GM12873 (cell line): ENCODE results near the gene KIAA1671.

ENCODE experiments used
- TF ChIP-seq, protein P1 (sequence below): IDR thresholded peaks from 2 replicates; pipeline ENCODE4 v1.5.1; 2012; ENCODE audit warnings: low read depth, mild to moderate bottlenecking, moderate library complexity, low read length, control low read depth; ENCODE audit not compliant: insufficient read depth; ENCODE audit errors: missing control alignments

The KIAA1671 gene

DNA sequence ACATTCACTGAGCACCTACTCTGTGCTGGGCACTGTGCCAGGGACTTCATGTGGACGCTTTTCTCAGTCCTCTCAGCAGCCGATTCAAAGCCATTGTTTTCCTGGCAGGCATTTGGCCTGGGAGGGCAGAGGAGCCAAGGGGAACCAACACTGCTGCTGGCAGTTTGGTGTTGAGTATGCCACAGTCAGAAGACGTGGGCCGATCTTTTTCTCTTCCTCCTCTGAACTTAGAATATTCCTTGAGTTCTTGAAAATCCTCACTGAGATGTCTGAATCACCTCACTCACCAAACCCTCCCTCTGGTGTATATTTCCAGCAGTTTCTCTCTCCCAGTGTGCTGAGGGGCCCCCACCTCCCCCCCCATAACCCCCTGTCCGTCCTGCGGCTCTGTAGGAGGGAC lies 132.6 kb downstream of the KIAA1671 start:
- TF ChIP-seq, protein P1, sequence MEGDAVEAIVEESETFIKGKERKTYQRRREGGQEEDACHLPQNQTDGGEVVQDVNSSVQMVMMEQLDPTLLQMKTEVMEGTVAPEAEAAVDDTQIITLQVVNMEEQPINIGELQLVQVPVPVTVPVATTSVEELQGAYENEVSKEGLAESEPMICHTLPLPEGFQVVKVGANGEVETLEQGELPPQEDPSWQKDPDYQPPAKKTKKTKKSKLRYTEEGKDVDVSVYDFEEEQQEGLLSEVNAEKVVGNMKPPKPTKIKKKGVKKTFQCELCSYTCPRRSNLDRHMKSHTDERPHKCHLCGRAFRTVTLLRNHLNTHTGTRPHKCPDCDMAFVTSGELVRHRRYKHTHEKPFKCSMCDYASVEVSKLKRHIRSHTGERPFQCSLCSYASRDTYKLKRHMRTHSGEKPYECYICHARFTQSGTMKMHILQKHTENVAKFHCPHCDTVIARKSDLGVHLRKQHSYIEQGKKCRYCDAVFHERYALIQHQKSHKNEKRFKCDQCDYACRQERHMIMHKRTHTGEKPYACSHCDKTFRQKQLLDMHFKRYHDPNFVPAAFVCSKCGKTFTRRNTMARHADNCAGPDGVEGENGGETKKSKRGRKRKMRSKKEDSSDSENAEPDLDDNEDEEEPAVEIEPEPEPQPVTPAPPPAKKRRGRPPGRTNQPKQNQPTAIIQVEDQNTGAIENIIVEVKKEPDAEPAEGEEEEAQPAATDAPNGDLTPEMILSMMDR, result no peak

DNA sequence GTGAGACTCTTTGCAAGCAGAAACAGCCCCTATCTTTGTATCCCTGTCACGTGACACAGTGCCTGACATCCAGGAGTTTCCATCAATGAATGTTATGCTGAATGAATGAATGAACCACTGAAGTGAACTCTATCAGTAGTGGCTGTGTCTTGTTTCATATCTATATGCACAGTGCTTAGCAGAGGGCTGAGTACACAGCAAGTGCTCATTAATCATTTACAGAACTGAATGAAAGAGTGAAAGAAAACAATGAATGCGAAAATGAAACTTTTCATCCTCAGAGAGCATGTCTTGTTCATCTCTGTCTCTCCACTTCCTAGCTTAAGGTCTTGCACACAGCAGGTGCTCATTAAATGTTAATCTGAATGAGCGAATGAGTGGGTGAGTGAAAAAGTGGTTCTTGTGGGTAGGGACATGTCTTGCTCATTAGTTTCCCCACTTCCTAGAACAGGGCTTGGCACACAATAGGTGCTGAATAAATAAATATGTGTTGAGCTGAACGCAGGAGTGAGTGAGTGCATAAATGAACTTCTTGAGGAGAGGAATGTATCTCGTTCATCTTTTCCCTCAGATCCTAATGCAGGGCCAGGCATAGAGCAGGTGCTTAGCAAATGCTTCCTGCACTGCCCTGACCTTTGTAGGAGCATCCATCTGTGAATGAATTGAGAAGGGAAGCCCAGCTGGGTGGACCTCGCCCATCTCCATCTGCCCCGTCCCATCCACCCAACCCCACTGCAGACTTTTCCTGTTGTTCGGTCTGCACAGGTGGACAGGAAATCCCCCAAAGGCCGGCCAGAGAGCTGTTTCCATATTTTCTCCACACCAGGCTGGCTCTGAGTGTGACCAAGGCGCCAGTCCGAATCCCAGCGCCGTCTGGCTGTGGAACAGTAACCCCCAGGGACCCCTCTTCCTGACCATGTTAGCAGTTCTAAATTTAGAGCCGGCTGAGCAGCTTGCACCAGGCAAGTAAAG lies 133.7 kb downstream of the KIAA1671 start:
- TF ChIP-seq, protein P1, result no peak

DNA sequence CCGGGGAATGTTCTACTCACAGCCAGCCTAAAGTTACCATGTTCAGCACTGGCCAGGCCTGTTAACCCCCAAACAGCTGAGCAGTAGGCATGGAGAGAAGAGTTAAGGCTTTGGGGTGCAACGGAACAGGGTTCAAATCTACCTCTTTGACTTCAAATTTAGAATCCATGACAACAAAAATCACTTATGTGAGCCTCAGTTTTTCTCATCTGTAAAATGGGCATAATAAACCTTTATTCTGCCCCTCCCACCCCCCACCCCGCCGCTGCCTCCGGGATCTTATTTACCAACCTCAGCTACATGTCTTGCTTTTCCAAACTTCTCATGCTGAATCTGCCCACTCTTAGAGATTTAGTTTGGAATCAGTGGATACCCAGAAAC lies 134.4 kb downstream of the KIAA1671 start:
- TF ChIP-seq, protein P1, result no peak

DNA sequence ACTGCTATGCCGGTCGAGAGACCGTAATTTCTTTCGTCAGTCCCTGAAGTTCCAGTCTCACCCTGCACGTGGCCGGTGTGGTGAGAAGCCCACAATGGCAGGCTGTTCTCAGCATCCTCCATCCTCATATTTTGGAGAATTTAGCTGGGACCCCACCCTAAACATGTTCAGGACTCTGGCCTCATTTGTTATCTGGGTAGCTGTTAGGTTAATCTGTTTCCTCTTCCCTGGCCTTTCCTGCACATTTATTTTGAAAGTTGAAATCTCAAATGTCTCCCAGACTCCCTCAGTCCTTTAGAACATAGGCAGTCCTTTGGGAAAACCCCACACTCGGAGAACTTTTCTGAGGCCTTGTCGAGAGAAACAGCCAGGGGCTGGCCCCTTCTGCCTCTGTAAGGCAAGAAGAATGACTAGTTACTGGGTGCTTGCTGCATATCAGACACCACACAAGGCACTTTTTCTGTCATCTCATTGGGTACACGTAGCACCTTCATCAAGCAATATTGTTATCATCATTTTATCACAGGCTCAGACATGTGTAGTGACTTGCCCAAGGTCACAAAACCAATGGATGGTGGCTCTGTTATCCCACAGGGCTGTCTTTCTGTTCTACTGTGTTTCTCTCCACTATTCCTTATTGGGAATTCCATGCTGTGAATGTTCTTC lies 137.8 kb downstream of the KIAA1671 start:
- TF ChIP-seq, protein P1, result no peak

DNA sequence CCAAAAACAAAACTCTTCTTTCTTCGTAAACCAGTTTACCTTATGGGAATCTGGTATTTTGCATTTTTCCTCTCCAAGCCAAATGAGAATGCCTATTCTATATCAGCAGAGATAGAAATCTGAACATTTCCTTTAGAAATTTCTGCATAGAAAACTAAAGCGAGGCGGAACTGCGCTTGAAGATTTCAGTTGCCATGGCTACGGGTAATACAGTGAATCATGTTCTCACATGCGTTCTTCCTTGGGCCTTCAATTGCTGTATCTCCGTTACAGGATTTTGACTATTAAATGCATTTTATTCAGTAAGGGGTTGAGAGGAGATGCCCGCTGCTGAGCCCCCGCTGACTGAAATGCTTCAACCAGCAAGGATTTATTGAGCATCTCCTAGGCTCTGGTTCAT lies 138.9 kb downstream of the KIAA1671 start:
- TF ChIP-seq, protein P1, result no peak

DNA sequence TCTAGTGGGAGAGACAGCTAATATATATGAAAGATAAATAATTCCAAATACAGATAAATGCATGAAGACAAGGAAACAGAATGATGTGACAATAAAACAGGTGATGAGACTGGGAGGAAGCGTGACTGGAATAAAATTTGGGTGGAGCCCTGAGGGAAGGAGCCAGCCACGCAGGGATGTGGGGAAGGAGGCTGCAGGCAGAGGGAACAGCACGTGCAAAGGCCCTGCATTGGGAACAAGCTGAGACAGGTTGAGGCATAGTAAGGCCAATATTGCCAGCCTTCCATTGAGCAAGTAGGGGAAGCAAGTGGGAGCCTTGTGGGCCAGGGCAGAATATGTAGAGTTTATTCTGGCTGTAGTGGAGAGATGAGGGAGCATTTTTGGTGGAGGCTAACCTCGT lies 139.6 kb downstream of the KIAA1671 start:
- TF ChIP-seq, protein P1, result no peak

DNA sequence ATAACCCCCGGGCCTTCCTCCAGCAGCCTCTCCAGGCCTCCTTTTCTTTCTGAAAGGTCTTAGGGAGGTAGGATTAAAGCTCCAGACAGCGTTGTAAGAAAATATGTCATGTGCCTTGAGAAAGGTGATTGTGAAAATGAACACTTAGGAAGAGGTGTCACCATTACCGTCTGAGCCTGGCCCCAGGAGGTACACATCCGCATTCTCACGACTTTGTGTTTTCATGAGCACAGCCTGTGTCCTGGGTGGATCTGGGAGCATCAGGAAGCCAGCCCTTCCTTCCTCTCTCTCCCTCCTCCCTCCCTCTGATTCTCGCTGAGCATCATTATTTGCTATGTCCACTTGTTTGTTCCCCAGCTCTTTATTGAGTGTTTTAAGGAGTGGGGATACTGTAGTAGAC lies 142.1 kb downstream of the KIAA1671 start:
- TF ChIP-seq, protein P1, result no peak
